K562 (cell line): ENCODE results near the gene FAM53C. TPM values are rescaled to one million over a fixed set of nuclear protein-coding genes. Genes with fewer than 3 reads are reported as not detected.
A peak's percentile ranks its signal among the peaks of the same experiment; 100 is the strongest.

Experiments used
- ELK1 ChIP-seq: sonication (generic); formaldehyde crosslinking; IDR thresholded peaks from 2 replicates; pipeline ENCODE4 v1.8.1; 2022; ENCODE audit warnings: missing genetic modification reagents
- EZH2 ChIP-seq: IDR thresholded peaks from 2 replicates; pipeline ENCODE4 v1.6.1; 2012; ENCODE audit warnings: low read depth, mild to moderate bottlenecking, inconsistent platforms, low read length, borderline replicate concordance
- HDAC3 ChIP-seq: fragments of 450-650 bp; IDR thresholded peaks from 2 replicates; pipeline ENCODE4 v1.6.1; 2018; ENCODE audit warnings: borderline replicate concordance, mild to moderate bottlenecking, moderate library complexity; ENCODE audit not compliant: partially characterized antibody
- NELFE ChIP-seq: IDR thresholded peaks from 2 replicates; pipeline ENCODE4 v1.6.1; 2011; ENCODE audit warnings: mild to moderate bottlenecking; ENCODE audit not compliant: insufficient read depth, insufficient read length
- NR2C2 ChIP-seq, 2 experiments: fragments of 200-800 bp in 1 of 2; sonication (Bioruptor generic) in 1 of 2; sonication (generic) in 1 of 2; formaldehyde crosslinking in 1 of 2; IDR thresholded peaks; 2 replicates each; pipeline versions ENCODE4 v1.6.1 to v1.8.0; 2016 to 2022; ENCODE audit warnings: mild to moderate bottlenecking in 1 of 2, missing compliant biosample characterization in 1 of 2, missing genetic modification characterization in 1 of 2, missing genetic modification reagents in 1 of 2
- PRDM10 ChIP-seq: fragments of 450-650 bp; IDR thresholded peaks from 2 replicates; pipeline ENCODE4 v1.6.1; 2018; ENCODE audit not compliant: partially characterized antibody
- PTTG1 ChIP-seq: fragments of 450-650 bp; IDR thresholded peaks from 2 replicates; pipeline ENCODE4 v1.6.1; 2016; ENCODE audit warnings: low read depth, mild to moderate bottlenecking, missing genetic modification characterization, missing compliant biosample characterization
- SMAD1 ChIP-seq: fragments of 150-350 bp; IDR thresholded peaks from 2 replicates; pipeline ENCODE4 v1.6.1; 2014; ENCODE audit warnings: low read length, low read depth; ENCODE audit not compliant: partially characterized antibody
- SOX6 ChIP-seq: fragments of 450-650 bp; IDR thresholded peaks from 2 replicates; pipeline ENCODE4 v1.6.1; 2014; ENCODE audit warnings: mild to moderate bottlenecking
- TFAM ChIP-seq: fragments of 250-450 bp; sonication (Bioruptor Pico); conservative IDR thresholded peaks from 2 replicates; pipeline ENCODE4 v1.5.0; 2021; ENCODE audit warnings: mild to moderate bottlenecking, moderate library complexity
- THAP7 ChIP-seq: fragments of 250-450 bp; sonication (Bioruptor Pico); IDR thresholded peaks from 2 replicates; pipeline ENCODE4 v1.5.0; 2021
- ZBTB26 ChIP-seq: fragments of 450-650 bp; formaldehyde crosslinking; IDR thresholded peaks from 2 replicates; pipeline ENCODE4 v1.4.0; 2022; ENCODE audit warnings: missing genetic modification characterization
- ZC3H8 ChIP-seq: fragments of 450-650 bp; IDR thresholded peaks from 2 replicates; pipeline ENCODE4 v1.6.1; 2017
- ZNF592 ChIP-seq: fragments of 450-650 bp; IDR thresholded peaks from 2 replicates; pipeline ENCODE4 v1.6.1; 2017; ENCODE audit warnings: antibody characterized with exemption, mild to moderate bottlenecking
- ZNF778 ChIP-seq: fragments of 450-650 bp; formaldehyde crosslinking; IDR thresholded peaks from 2 replicates; pipeline ENCODE4 v1.4.0; 2020; ENCODE audit warnings: mild to moderate bottlenecking, moderate library complexity
- polyA plus RNA-seq, 8 experiments: library from polyadenylated mRNA; depleted of rRNA in 4 of 8; stranded (reverse) in 5 of 8; unstranded in 3 of 8; fragments of >200 nt; fragmentation: Nextera tagmentation in 2 of 8; fragmentation: Illumina TruSeq in 1 of 8; extraction: Ambion mirVana in 2 of 8; extraction: Trizol in 1 of 8; gene quantifications; 2 replicates each; pipeline versions ENCODE4 v1.2.1 to v1.2.3, GENCODE V29; 2011 to 2014; ENCODE audit warnings: inconsistent platforms in 1 of 8, missing spikeins in 1 of 8
- total RNA-seq, 7 experiments: library from RNA; depleted of rRNA in 6 of 7; stranded (reverse); fragments of >200 nt in 6 of 7; fragmentation: Illumina TruSeq in 2 of 7; extraction: Trizol in 2 of 7; gene quantifications; 2 replicates each; pipeline versions ENCODE4 v1.2.1 to v1.2.3, GENCODE V29; 2011 to 2021; ENCODE audit warnings: low replicate concordance in 1 of 7

FAM53C gene
- total and polyA plus RNA-seq, 9 of the 15 experiments (the other 6 are each of a cell fraction or from before 2014, with no cell fraction given), result 9.7 to 38.5 (median 25.2) TPM

GRCh38 chr5:138331449-138332368 lies 6.4 kb upstream of the FAM53C start, which contains the start of gene CDC25C (continued):
- TF ChIP-seq ZNF592 (no peak; the same call in 1 of the 2 replicates), EZH2 (no peak), NR2C2 (CRISPR knock-in tag; IDR thresholded peaks at IDR 0.05) (no peak), NR2C2 (tag; IDR thresholded peaks at IDR 0.05) (peak; percentile 46; the same call in 1 of the 2 replicates), NELFE (no peak), THAP7 (no peak), ZNF778 (CRISPR knock-in tag) (no peak), PTTG1 (tag) (no peak), ELK1 (CRISPR knock-in tag) (no peak), SMAD1 (no peak), PRDM10 (peak; percentile 40), HDAC3 (no peak), ZC3H8 (no peak), SOX6 (no peak), TFAM (no peak), ZBTB26 (0 out of 2 replicates have a peak, but pooled peaks have one; percentile 71)
